ENCODE results near the gene CD226.
"Not testable (repeated sequence)": the region's sequence is repeated elsewhere in the genome, so short reads cannot be mapped to it uniquely, and the experiment has no call there.

Gene CD226

DNA sequence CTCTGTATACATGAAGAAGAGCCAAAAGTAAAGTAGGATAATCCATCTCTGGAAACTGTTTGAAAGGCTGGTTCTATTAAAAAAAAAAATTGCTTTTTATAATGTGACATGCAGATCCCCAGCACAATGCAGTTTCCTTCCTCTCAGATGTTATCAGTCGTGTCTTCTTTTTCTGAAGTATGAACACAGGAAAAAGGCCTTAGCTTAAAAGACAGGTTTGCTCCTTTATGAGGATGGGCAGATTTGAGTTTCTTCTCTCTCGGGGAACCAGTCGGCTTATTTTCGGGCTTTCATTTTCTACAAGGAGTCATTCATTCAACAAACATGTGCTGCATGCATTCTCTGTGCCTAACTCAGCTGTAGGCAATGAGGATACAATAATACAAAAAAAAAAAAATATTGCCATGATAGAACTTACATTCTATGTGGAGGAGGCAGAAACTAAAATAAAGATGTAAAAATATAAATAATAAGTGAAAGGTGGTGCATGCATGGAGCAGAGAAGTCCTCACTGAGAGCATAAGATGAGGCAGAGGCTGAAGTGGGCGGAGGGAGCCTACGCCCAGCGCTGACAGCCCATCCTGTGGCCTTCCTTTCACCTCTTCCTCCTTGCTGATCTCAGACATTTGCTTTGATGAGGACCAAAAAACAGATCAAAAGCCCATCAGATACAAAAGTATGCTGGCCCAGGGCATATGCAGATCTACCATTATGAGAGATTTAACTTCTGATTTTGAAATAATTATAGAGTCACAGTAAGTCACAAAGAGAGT, at the start of gene CD226:
TSS of gene CD226 (minus strand) at position 513 of the 773 bp plus-strand sequence. CDS start at position 46, 467 bp downstream.
- DNase-seq, result no peak

DNA sequence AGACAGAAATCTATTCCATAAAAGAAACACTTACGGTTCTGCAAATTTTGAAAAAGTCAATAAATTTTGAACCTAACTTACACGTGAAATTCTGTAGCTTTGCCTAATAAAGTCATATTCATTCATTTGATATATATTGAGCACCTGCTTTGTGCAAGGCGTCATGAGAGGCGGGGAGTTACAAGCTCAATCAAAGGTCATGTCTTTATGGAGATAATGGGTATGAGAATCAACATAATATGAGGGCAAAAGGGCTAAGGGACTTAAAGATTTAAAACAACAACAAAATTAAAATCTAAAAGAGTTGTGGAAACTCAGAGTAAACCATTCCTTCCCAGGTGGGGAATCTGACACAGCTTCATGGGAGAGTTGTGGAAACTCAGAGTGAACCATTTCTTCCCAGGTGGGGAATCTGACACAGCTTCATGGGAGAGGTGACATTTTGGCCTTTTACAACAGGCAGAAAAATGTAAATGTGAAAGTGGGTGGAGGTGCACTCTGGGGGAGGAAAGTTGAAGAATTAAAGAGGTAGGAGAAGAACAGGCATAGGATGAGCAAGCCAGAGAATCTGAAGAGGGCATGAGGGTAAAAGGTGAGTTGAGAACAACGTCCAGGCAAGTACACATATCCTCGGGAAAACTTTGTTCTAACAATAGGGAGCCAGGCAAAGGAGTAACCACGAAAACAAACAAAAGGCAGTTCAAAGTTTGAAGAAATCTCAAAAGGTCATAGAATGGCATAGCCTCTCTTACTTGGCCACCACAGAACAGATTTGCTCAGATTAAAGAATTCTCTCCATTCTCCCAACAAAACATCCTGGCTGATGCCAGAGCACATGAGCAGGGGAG, 49.5 kb upstream of the CD226 start:
- no peak for DNase-seq

DNA sequence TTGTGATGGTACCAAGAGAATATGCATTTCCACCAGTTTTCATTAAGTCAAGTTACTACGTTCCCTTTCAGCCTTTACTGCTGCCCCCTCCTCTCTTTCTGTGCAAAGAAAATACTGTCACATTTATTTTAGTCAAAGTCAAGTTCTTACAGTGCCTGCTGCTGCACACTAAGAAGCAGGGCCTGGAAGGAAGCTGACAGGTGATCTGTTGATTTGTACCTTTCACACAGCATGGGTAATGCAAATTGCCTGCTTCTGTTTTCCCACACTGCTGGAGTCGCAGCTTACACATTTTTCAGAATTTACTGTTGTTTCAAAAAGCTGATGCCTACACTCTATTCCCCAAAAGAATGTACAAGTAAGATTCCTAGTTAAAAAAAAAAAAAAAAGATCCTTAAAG, 48.7 kb upstream of the CD226 start:
- no peak for DNase-seq

GRCh38 chr18:69995774-69996173, 48.1 kb upstream of the CD226 start:
- DNase-seq, result no peak

GRCh38 chr18:69992776-69993175, 45.1 kb upstream of the CD226 start:
- DNase-seq, result no peak

DNA sequence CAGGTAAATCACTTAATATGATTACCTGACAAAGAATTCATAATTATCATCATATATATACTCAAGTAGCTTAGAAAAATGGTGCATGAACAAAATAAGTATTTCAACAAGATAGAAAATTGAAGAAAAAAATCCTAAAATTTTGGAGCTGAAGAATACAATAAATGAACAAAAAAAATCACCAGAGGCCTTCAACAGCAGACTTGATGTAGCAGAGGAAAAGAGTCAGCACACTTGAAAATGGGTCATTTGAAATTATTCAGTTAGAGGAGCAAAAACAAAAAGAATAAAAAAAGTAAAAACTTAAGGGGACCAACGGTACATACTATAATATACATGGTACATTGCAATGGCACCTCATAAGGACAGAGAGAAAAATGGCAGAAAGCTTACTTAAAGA, 40.2 kb upstream of the CD226 start:
- no peak for DNase-seq

DNA sequence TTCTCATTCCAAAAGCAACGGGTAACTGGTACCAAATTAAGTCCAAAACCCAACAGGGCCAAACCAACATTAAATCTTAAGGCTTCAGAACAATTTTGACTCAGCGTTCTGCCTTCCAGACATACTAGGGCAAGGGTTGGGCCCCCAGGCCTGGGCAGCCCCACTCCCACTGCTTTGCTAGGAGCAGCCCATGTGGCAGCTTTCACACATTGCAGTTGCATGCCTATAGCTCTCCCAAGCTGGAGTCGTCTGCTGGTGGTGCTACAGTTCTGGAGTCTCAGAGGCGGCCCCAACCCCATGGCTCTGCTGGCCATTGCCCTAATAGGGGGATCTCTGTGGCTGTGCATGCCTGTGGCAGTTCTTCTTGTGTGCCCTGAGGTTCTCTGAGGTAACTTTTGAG, 37.6 kb upstream of the CD226 start:
- no peak for DNase-seq

GRCh38 chr18:69982417-69982816, 34.7 kb upstream of the CD226 start:
- no peak for DNase-seq

- DNase-seq, result no peak
These were observed 34.3 kb upstream of the CD226 start for GRCh38 chr18:69981948-69982347.

- no peak for DNase-seq
These were observed 33.5 kb upstream of the CD226 start for GRCh38 chr18:69980982-69981804.

GRCh38 chr18:69980509-69980908, 32.8 kb upstream of the CD226 start:
- DNase-seq, result no peak

DNA sequence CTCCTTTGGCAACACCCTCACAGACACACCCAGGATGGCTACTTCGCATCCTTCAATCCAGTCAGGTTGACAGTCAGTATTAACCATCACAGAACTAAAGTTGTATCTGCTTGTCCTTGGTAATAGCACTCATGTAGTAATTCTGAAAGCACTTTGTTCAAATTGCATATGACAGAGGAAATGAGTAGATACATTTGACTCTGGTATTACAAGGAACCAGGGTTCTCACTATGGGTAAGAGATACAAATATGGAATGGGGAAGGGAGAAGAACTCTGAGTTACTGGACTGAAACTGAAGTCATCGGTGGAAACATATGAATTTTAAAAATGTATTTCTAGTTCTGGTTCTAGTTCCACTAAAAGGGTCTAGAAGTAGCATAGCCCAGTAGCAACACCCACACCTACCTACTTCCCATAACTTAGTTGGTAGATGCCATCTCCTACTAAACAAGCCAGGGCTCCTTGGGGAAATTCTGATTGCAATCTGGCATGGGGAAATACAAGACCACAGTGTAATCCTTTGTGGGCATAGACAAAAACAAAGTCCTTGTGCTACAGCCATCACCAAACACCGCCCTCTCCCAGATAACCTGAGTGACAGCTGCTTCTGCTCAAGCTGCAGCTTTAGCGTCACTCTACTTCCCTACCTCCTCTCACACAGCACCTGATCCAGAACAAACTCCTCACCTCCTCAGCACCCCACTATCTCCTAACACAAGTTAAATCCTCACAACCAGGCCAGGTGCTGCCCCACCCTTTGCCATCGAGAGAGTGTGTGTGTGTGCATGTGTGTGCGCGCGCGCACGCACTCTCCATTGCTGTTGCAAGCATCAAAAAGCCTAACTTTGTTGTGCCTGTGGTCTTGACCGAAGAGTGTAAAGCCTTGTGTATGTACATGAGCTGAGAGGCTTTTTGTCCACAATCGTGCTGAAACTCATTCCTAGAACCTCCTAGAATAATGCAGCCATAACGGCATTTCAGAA, 31.4 kb upstream of the CD226 start:
- DNase-seq, result no peak

DNA sequence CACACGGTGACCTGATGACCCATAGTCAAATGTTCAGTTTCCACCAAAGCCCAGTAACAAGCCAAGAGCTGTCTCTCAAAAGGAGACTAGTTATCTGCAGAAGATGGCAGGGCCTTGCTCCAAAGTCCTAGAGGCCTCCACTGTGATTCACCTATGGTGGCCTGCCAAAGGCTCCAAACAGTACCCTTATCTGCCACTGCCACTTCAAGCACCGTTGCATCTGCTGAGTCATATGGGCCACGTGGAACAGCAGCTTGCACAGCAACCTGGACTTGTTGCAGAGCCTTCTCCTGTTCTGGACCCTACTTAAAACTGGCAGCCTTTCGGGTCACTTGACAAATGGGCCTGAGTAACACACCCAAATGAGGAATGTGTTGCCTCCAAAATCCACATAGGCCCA, 27.6 kb upstream of the CD226 start:
- not testable (repeated sequence) for DNase-seq

DNA sequence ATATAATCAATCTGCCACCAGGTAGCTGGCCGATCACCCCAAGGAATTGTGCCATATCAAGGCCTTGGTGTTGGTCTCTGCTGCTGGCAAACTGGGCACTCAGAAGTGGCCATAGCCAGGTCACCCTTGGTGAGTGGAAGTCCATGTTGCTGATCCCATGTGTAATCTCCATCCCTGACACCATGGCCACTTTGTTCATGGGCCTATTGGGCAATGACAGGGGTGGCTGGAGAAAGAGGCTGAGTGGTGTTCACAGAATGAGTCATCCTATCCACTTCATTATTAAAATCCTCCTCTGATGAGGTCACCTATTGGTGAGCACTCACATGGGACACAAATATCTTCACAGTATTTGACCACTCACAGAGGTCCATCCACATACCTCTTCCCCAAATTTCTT, 26.7 kb upstream of the CD226 start:
- no peak for DNase-seq

GRCh38 chr18:69969491-69969890, 21.8 kb upstream of the CD226 start:
- DNase-seq, result no peak

GRCh38 chr18:69968039-69968438, 20.4 kb upstream of the CD226 start:
- no peak for DNase-seq

GRCh38 chr18:69963196-69963595, 15.5 kb upstream of the CD226 start:
- no peak for DNase-seq

GRCh38 chr18:69961718-69962117, 14.0 kb upstream of the CD226 start:
- no peak for DNase-seq

GRCh38 chr18:69958422-69958821, 10.7 kb upstream of the CD226 start:
- DNase-seq, result no peak

- no peak for DNase-seq
These were observed 10.1 kb upstream of the CD226 start for GRCh38 chr18:69957747-69958146.

DNA sequence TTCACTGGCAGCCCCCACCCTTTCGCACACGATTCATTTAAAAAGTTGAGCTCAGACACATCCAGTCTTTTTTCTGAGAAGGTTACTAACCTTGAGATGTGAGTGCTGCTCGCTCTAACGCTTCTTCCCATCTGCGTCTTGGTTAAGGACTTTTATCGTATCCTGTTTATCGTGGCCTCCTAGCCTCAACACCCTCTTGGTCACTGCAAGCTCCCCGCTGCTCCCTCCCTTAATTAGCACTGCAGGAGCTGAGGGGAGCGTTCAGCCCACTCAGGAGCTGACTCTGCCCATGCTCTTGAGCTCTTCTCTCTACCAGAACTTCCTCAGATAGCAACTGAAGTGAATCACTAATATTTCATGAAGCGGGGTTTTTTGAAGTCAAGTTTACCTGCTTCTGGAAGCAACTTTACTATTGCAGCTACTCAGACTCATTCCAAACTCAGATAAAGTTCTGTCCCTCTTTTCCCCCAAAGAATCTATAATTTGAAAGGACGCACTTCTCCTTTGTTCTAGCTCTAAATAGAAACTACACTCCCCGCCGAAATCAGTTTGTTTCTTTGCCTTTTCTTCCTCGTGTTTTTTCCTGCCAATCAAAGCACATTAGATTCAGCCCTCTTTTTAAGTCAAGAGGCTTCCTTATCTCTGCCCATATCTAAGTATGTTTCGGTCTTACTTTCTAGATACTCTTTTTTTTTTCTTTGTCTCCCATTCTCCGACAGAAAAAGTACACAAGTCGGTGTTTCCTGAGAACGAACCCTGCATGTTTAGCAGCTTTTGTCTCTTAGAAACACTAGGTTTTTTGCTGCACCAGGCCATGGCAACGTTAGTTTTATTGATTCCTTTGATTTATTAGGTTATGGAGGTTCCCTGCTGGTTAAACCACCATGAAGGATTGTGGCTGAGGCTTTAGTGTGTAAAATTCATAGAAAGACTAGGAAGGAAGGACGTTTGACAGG, 9.3 kb upstream of the CD226 start:
- DNase-seq, result no peak

Measured in islet precursor cell (in vitro differentiated cells).